CD4-positive, alpha-beta T cell (primary cell): Measurements from ENCODE around the gene ADGRV1. TPM values are rescaled to one million over a fixed set of nuclear protein-coding genes. Genes with fewer than 3 reads are reported as not detected.

Experiments used
- ATAC-seq: fragments of 200-7000 bp; cut with Tn5 transposase; one replicate; pipeline ENCODE4 v1.10.0; 2022; ENCODE audit warnings: mild to moderate bottlenecking; ENCODE audit not compliant: poor library complexity
- CTCF ChIA-PET: fragments of 350-600 bp; sonication (Branson Sonifier 250); formaldehyde crosslinking; loops from one replicate; lab custom pipeline; 2021; ENCODE audit warnings: antibody characterized with exemption, inconsistent platforms; lab: Charles Lee
- POLR2A ChIA-PET: fragments of 350-600 bp; sonication (Branson Sonifier 250); formaldehyde crosslinking; loops from one replicate; lab custom pipeline; 2021; ENCODE audit warnings: antibody characterized with exemption, inconsistent platforms; lab: Charles Lee
- DNase-seq, 14 experiments: peaks; one replicate each; pipeline ENCODE4 v3.0.0-alpha.2; 2013 to 2020; ENCODE audit warnings: mixed read lengths in 2 of 14
- H3K27ac ChIP-seq, 2 donors: one replicate each; pipeline versions ENCODE4 v1.5.1 to v1.7.0; 2013; ENCODE audit warnings: low read length in 2 of 2, low read depth in 1 of 2, mild to moderate bottlenecking in 1 of 2
- H3K27me3 ChIP-seq, 2 experiments: 1 replicate in 1 of 2; 2 replicates in 1 of 2; pipeline versions ENCODE4 v1.6.1 to v1.7.0; 2013; ENCODE audit warnings: low read length in 2 of 2, control low read depth in 1 of 2, mild to moderate bottlenecking in 1 of 2, moderate library complexity in 1 of 2; ENCODE audit not compliant: insufficient read depth in 2 of 2, control insufficient read depth in 1 of 2
- H3K36me3 ChIP-seq: one replicate; pipeline ENCODE4 v1.6.1; 2013; ENCODE audit warnings: low read length, control low read depth; ENCODE audit not compliant: insufficient read depth
- H3K4me1 ChIP-seq: one replicate; pipeline ENCODE4 v1.6.1; 2013; ENCODE audit warnings: low read length, control low read depth; ENCODE audit not compliant: insufficient read depth
- H3K4me3 ChIP-seq: one replicate; pipeline ENCODE4 v1.5.1; 2013; ENCODE audit warnings: mild to moderate bottlenecking, low read length, moderate library complexity
- H3K9me3 ChIP-seq, 2 experiments: 1 replicate in 1 of 2; 2 replicates in 1 of 2; pipeline versions ENCODE4 v1.6.1 to v1.7.0; 2013; ENCODE audit warnings: low read length in 2 of 2, mild to moderate bottlenecking in 2 of 2, control low read depth in 1 of 2, moderate library complexity in 1 of 2; ENCODE audit not compliant: control insufficient read depth in 1 of 2, insufficient read depth in 1 of 2
- H3K27ac Mint-ChIP-seq: one replicate; pipeline ENCODE4 v1.8.0; 2020; ENCODE audit warnings: mixed read lengths
- H3K27me3 Mint-ChIP-seq: one replicate; pipeline ENCODE4 v1.8.0; 2021; ENCODE audit warnings: mixed read lengths
- H3K36me3 Mint-ChIP-seq: one replicate; pipeline ENCODE4 v1.8.0; 2021; ENCODE audit warnings: low read depth, mixed read lengths
- H3K4me1 Mint-ChIP-seq: one replicate; pipeline ENCODE4 v1.8.0; 2021; ENCODE audit warnings: low read depth, mixed read lengths
- H3K4me3 Mint-ChIP-seq: one replicate; pipeline ENCODE4 v1.8.0; 2020; ENCODE audit warnings: mild to moderate bottlenecking, mixed read lengths
- H3K9me3 Mint-ChIP-seq: one replicate; pipeline ENCODE4 v1.8.0; 2020; ENCODE audit warnings: mixed read lengths
- intact Hi-C, 2 experiments: fragments of 100-400 bp; cut with DNase I in 1 of 2; cut with micrococcal nuclease in 1 of 2; formaldehyde crosslinking; loops; one replicate each; pipeline versions ENCODE4 v1.15.1 to v1.9.0; 2023 to 2025; cut with DNase I, micrococcal nuclease
- total RNA-seq, 174 experiments: library from RNA in 2 of 174; stranded (reverse) in 2 of 174; gene quantifications; one replicate each; pipeline ENCODE4 v1.2.3 and lab custom pipeline; 2021 to 2026
- TF ChIP-seq, protein P1 (sequence below): fragments of 200-600 bp; IDR thresholded peaks from one replicate; pipeline ENCODE4 v1.8.0; 2022; ENCODE audit warnings: antibody characterized with exemption, mild to moderate bottlenecking

ADGRV1 gene
- total RNA-seq, 2 experiments from 2014 or later = 0.81 to 1.2 TPM

DNA sequence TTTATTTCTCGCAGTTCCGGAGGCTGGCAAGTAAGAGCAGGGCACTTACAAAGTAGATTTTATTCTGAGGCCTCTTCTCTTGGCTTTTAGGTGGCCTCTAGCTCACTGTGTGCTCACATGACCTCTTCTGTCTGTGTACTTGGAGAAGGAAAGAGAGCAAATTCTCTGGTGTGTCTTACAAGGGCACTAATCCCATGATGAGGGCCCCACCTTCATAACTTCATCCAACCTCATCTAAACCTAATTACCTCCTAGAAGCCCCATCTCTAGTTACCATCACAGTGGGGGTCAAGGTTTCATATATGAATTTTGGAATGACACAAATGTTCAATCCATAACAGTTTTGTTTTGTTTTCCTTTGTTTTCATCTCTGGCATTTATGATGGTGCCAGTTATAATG lies 376.1 kb downstream of the ADGRV1 start:
- TF ChIP-seq, protein P1, sequence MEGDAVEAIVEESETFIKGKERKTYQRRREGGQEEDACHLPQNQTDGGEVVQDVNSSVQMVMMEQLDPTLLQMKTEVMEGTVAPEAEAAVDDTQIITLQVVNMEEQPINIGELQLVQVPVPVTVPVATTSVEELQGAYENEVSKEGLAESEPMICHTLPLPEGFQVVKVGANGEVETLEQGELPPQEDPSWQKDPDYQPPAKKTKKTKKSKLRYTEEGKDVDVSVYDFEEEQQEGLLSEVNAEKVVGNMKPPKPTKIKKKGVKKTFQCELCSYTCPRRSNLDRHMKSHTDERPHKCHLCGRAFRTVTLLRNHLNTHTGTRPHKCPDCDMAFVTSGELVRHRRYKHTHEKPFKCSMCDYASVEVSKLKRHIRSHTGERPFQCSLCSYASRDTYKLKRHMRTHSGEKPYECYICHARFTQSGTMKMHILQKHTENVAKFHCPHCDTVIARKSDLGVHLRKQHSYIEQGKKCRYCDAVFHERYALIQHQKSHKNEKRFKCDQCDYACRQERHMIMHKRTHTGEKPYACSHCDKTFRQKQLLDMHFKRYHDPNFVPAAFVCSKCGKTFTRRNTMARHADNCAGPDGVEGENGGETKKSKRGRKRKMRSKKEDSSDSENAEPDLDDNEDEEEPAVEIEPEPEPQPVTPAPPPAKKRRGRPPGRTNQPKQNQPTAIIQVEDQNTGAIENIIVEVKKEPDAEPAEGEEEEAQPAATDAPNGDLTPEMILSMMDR = no peak
- H3K27ac ChIP-seq = no peak overlapping the region
- no peak overlapping the region for H3K4me3 ChIP-seq
- Mint-ChIP-seq H3K4me1 (no peaks in the 10 kb centered on the region), H3K4me3 (no peak overlapping the region), H3K36me3 (no peaks in the 10 kb centered on the region), H3K27ac (no peak overlapping the region), H3K27me3 (no peaks in the 10 kb centered on the region), H3K9me3 (peaks cover 2% of the 10 kb centered on the region)
- POLR2A ChIA-PET = no interaction called here
- CTCF ChIA-PET = no interaction called here
- no peak for ATAC-seq
- no peak for DNase-seq
- H3K9me3 ChIP-seq = no peaks in the 10 kb centered on the region
- intact Hi-C loops = loop anchor here in 1 of 2 experiments (5.0 kb wide), 1 partner anchor 293 kb away; no protein-coding TSS in a partner anchor
- peaks cover 0 to 5% of the 10 kb centered on the region in 2 experiments for H3K27me3 ChIP-seq
- no peaks in the 10 kb centered on the region for H3K36me3 ChIP-seq
- no peaks in the 10 kb centered on the region for H3K4me1 ChIP-seq

DNA sequence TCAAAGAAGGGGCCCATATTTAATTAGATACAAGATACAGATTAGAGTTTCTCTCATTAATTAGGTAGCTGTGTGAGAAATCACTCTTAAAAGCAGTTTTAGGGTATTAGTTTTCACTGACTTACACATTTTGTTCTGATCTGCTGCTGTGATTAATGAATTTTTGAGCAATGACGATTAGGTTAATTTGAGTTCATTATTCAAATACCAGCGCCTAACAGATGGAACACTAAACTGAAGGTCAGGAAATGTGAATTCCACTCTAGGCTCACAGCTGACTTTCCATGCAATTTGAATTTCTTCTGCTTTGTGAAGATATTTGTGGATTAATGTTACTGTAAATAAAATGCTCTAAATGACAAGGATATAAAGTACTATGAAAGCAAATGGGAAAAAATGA lies 380.6 kb downstream of the ADGRV1 start:
- POLR2A ChIA-PET = no interaction called here
- Histone ChIP-seq H3K27me3 (no peaks in the 10 kb centered on the region), H3K4me3 (no peak overlapping the region), H3K27ac (no peak overlapping the region), H3K4me1 (no peaks in the 10 kb centered on the region), H3K9me3 (no peaks in the 10 kb centered on the region), H3K36me3 (no peaks in the 10 kb centered on the region)
- TF ChIP-seq, protein P1 = no peak
- Mint-ChIP-seq H3K4me1 (peaks cover 13% of the 10 kb centered on the region), H3K9me3 (peaks cover 2% of the 10 kb centered on the region), H3K27ac (no peak overlapping the region), H3K36me3 (no peaks in the 10 kb centered on the region), H3K27me3 (no peaks in the 10 kb centered on the region), H3K4me3 (no peak overlapping the region)
- ATAC-seq (no peak), DNase-seq (no peak)
- intact Hi-C loops = no loop called here
- CTCF ChIA-PET = interaction anchor here (0.5 kb wide), 1 partner anchor 48 kb away, joined by 3 read pairs; no protein-coding TSS in a partner anchor

DNA sequence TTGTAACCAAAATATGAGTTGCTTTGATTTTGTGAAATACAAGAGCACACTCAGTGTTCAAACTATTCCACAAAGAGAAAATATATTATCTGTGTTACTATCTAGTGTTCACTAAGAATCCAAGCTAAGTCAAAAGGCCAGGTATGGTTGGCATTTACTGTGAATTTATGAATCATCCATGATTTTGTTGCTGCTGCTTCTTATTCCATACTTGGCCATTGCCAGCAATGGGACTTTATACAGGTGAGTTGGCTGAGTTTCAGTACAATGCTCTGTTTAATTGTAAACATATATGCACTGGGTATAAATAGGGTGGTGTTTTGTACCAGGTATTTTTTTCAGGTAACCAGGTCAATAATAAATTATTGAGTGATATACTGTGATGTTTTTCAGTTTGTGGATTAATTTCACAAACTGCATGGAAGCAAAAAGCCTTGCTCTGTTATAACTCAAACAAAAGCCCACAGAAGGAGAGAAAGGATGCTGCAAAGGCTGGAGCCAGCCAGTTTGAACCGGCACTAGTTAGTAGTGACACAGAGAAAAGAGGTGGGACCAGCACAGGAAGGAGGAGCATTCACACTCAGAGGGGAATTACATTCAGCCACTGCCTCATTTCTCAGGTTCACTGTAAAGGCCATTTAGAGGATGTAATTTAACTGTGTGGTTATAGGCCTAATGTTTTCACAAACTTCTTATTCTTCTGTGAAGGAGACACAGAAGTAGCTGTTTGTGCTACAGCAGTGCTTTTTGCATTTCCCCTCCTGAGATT lies 381.8 kb downstream of the ADGRV1 start:
- Histone ChIP-seq H3K9me3 (no peaks in the 10 kb centered on the region), H3K36me3 (no peaks in the 10 kb centered on the region), H3K27ac (no peak overlapping the region), H3K4me3 (no peak overlapping the region), H3K4me1 (no peaks in the 10 kb centered on the region), H3K27me3 (no peaks in the 10 kb centered on the region)
- ChIA-PET CTCF (interaction anchor here (1.3 kb wide), 1 partner anchor 8 kb away, joined by 3 read pairs; no protein-coding TSS in a partner anchor), POLR2A (interaction anchor here (1.1 kb wide), 1 partner anchor 443 kb away, joined by 5 read pairs; the partner anchor contains the start of gene ARRDC3)
- Mint-ChIP-seq H3K4me1 (peaks cover 13% of the 10 kb centered on the region), H3K27me3 (peaks cover under 1% of the 10 kb centered on the region), H3K27ac (peak overlapping the region; percentile 31), H3K4me3 (no peak overlapping the region), H3K9me3 (no peaks in the 10 kb centered on the region), H3K36me3 (no peaks in the 10 kb centered on the region)
- ATAC-seq (peak; percentile 98), DNase-seq (peak in 8 of 14 experiments; percentile 1 to 70 (median 16))
- intact Hi-C loops = no loop called here
- TF ChIP-seq, protein P1 = no peak
